22Rv1 (cell line): ENCODE results near the gene OR2T10.
"Not testable (repeated sequence)": the region's sequence is repeated elsewhere in the genome, so short reads cannot be mapped to it uniquely, and the experiment has no call there.

Source experiments
- H3K27ac ChIP-seq: fragments of 450-650 bp; 2 replicates; pipeline ENCODE4 v1.5.1; 2017
- ZFX ChIP-seq: fragments of 450-650 bp; IDR thresholded peaks from 2 replicates; pipeline ENCODE4 v1.6.1; 2017; ENCODE audit warnings: antibody characterized with exemption, borderline replicate concordance
- TF ChIP-seq, protein P1 (sequence below): fragments of 450-650 bp; IDR thresholded peaks from 2 replicates; pipeline ENCODE4 v1.5.1; 2017; ENCODE audit warnings: mild to moderate bottlenecking

Gene OR2T10, protein sequence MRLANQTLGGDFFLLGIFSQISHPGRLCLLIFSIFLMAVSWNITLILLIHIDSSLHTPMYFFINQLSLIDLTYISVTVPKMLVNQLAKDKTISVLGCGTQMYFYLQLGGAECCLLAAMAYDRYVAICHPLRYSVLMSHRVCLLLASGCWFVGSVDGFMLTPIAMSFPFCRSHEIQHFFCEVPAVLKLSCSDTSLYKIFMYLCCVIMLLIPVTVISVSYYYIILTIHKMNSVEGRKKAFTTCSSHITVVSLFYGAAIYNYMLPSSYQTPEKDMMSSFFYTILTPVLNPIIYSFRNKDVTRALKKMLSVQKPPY

DNA sequence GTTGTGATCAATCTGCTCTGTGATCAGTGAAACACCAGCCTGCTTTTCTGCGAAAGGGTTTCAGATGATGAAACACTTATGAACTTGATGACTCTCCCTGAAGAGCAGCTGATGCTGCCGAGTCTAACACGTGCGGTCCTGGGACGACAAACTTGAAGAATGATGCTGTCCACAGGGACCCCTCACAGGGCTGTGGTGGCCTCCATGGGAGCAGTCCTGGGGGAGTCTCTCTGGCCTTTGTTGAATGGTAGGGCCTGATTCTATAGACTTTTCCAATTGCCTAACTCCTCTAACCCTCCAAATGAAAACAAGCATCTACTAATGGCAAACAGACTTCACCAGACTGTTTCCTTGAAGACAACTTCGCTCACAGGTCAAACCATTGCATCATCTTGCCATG is at the start of gene OR2T10:
Gene OR2T10, minus strand, starts transcription at position 112 of the 400 bp plus-strand sequence. CDS start 3,932 bp downstream, outside the sequence.
- H3K27ac ChIP-seq = no peak within 1 kb of the TSS
- TF ChIP-seq ZFX = no peak
- TF ChIP-seq, protein P1, sequence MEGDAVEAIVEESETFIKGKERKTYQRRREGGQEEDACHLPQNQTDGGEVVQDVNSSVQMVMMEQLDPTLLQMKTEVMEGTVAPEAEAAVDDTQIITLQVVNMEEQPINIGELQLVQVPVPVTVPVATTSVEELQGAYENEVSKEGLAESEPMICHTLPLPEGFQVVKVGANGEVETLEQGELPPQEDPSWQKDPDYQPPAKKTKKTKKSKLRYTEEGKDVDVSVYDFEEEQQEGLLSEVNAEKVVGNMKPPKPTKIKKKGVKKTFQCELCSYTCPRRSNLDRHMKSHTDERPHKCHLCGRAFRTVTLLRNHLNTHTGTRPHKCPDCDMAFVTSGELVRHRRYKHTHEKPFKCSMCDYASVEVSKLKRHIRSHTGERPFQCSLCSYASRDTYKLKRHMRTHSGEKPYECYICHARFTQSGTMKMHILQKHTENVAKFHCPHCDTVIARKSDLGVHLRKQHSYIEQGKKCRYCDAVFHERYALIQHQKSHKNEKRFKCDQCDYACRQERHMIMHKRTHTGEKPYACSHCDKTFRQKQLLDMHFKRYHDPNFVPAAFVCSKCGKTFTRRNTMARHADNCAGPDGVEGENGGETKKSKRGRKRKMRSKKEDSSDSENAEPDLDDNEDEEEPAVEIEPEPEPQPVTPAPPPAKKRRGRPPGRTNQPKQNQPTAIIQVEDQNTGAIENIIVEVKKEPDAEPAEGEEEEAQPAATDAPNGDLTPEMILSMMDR = no peak

DNA sequence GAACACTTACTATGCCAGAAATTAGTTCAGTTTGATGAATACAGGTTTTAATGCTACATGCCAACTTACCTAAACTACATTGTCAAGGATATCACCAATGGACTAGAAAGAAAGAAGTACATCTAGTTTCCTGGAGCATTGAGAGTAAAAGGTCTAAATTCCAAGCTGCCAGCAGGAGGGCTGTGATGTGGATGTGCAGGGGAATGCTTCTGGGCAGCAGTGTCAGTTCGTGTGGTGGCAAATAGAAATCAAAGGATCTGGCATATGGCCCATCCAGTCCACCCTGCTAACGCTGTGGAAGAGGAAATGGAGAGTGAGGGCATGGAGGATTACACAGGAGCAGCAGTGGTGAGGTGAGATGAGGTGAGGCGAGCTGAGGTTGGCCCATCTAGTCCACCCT is 47.7 kb upstream of the OR2T10 start, which contains the start of gene OR2T35:
Gene OR2T35, minus strand, starts transcription at position 101 of the 400 bp plus-strand sequence. CDS start 6,020 bp downstream, outside the sequence.
- H3K27ac ChIP-seq = not testable (repeated sequence)

DNA sequence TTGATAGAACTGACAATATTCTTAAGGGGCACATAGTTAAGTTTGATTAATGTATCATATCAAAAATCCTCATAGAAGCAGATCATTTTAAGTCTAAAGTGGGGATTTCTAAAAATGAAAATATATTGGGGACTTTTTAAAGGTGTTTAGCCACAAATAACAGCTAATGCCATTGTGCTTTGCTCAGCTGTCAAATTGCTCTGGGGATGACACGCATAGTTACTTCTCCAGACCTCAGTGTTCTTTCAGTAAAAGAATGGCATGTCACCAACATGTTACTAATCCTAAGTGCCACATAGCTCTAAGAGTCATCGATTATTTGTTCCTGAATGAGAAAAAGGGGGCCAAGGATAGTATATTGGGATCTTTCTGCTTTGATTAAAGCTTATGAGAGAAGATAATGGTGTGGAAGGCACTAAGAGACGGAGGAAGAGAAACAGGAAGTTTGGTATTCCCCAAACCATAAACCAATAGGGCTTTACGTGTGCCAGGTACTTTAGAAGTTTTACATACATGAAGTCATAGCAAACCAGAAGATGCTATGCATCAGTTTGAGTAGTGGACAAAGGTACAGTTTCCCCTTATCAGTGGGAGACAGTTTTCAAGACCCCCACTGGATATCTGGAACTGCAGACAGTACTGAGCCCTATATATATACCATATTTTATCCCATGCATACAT is 45.6 kb upstream of the OR2T10 start:
- H3K27ac ChIP-seq = not testable (repeated sequence)

DNA sequence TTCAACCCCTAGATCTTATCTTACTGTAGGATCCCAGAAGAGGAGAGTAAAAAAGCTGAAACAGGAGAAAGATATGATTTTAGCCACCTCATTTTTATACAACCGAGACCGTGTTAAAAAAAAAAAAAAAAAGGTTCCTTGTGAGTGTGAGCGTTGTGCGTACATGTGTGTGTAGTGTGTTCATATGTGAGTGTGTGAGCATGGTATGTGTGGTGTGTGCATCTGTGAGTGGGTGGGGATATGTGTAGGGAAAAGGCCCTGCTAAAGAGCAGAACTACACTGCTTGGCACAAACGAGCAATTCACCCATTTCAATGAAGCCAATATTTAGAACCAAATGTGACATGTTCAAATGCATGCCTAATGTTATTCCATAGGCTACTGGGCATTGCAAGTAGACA is 44.1 kb upstream of the OR2T10 start:
- not testable (repeated sequence) for H3K27ac ChIP-seq

DNA sequence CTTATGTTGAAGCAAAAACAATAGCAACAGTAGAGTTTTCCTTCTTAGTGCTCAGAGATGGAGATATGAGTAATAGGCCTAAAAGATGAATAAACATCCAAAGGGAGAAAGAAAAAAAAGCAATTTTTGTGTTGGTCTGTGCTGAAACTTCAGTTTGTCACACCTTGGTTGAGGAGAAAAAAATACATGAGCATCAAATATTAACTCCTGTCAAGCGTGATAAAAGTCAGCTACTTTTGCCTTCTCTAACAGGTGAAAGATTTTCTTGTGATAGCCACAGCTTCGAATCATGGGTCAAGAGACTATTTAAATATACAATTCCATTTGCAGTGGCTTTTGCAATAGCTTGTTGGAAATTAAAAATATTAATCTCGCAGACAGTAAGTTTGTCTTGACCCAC is 43.4 kb upstream of the OR2T10 start:
- H3K27ac ChIP-seq = not testable (repeated sequence)

DNA sequence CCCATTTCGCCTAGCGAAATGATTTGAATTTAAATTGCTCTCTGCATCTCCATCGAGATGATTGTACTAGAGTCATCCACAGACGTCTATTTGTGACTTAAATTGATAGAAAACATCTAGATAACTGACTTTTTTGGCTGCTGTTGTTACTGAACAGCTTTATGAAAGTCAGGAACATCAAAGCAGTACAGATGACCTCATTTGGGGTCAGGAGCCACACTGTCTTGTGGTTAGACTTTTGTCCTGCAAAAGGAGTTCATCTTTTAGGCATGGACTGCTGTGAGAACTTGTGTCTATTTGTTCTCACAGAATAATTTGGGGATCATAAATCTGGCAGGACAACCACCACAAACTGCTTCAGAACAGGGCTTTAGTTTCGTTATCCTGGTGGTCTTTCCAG is 42.2 kb upstream of the OR2T10 start:
- not testable (repeated sequence) for H3K27ac ChIP-seq

DNA sequence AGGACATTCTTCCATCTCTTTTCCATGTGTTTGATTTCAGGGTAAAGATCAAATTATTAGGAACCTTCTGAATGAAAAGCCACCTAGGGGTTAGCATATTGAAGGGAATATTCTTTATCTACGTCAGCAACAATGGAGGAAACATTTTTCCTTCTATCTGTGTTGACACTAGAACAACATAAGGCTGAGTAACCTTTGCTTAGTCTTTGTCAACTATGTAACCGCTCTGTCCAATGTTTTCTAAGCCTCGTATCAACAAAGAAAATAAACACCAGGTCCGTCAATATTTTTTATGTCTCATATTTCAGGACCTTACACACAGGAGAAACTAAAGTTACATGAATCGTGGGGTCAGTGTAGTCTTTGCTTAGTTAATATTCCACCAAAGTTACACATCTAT is 39.1 kb upstream of the OR2T10 start:
- not testable (repeated sequence) for H3K27ac ChIP-seq

DNA sequence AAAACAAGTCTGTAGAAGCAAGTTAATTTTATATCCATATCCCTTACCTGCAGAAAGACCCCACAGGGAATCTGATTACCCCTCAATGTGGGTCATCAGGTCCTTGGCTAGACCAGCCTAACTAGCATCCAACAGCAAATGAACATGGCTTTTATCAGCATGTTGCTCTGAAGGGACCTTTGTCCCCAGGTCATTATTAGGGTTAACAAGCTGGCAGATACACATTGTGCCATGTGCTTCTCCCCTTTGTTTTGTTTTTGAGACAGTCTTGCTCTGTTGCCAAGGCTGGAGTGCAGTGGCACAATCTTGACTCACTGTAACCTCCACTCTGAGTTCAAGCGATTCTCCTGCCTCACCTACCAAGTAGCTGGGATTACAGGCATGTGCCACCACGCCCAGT is 37.5 kb upstream of the OR2T10 start, which contains the start of gene OR2T11:
Gene OR2T11, minus strand, starts transcription at position 101 of the 400 bp plus-strand sequence. CDS start 7,963 bp downstream, outside the sequence.
- H3K27ac ChIP-seq = not testable (repeated sequence)

DNA sequence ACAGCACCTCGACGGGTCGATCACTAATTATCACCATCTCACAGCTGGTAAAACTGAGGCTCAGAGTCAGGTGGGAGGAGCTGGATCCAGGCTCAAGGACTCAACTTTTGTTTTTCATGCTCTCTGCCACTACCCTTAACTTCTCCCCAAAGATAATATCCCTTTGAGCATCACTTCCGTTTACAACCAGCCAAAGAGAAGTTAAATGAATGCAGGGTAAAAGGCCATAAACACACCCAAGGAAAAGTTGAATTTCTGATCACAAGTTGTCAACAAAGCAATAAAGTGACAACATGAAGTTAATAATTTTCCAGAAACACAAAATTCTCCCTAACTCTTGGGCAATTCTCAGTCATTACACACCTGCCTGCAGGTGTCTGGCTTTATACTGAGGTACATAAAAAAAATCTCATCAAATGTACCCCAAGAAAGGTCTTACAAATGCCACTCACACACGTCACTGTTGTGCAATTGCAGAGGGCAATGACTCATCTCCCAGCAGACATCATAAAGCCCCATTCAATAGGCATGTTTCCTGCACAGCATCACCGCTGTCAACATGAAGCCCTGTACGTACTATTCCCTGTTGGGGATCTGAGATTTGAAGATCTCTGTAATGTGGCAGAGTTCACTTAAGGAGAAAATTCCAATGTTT is 34.0 kb upstream of the OR2T10 start:
- TF ChIP-seq, protein P1 = no peak
- TF ChIP-seq ZFX = no peak

DNA sequence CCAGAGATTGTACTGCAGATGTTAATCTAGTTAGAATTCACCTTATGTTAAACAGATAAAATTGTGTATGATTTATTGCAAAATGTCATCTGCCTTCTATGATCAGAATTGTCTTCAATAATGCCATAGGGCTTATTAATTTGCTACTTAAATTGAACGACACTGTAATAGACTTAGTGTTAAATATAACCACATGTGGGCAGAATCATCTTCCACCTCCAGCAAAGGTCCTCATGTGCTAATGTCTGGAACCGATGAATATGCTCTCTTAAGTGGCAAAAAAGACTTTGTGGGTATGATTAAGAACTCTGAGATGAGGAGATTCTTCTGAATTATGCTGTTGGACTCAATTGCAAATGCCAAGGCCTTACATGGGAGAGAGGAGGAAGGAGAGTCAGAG is 33.1 kb upstream of the OR2T10 start:
- no peak overlapping the region for H3K27ac ChIP-seq
- TF ChIP-seq, protein P1 = no peak
- TF ChIP-seq ZFX = no peak

More for the DNA sequence above, 34.0 kb upstream of the OR2T10 start:
- H3K27ac ChIP-seq = no peak overlapping the region

DNA sequence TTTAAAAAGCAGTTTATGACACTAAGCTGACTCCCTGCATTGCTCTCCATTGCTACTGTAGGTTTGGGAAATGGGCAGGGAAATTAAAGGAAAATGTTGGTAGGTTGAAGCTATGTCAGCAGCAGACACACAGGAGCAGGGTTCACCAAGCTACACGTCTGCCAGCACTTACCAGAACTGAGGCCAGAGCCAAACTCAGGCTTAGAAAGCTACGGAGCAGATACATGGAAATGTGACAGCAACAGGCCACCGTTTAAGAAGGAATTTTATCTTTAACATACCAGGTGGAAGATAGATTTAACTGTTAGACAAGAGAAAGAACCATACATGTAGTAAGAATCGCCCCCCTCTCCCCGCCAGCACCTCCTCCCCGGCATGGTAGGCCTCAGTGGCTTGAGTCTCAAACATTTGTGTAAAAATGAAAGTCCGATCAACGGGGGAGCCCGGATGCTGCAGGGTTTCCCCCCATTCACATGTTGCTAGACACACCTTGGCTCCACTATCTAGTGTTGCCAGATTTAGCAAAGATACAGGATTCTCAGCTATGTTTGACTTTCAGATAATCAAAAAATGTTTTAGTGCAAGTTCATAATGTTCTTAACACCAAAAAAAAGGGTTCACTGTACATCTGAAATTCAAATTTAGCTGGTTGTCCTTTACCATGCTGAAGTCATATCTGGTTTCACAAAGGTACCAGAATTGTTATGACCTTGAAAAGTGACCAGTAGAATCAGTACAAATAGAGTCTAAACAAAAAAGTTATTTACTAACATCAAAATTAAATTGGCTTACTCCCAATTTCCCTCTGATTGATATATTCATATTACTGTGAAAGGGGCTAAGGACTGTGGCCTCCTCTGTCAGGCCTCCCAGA is 30.7 kb upstream of the OR2T10 start:
- H3K27ac ChIP-seq = no peak overlapping the region
- no peak for TF ChIP-seq ZFX
- TF ChIP-seq, protein P1 = no peak
